GM08714 (cell line): ENCODE results near the gene CNTD1.
A peak's percentile ranks its signal among the peaks of the same experiment; 100 is the strongest.

Experiments used
- H3K4me3 ChIP-seq: fragments of 200-500 bp; sonication (Bioruptor generic); 2 replicates; pipeline ENCODE4 v1.5.1; 2014; ENCODE audit warnings: mild to moderate bottlenecking, low read length, inconsistent platforms
- ZNF274 ChIP-seq: IDR thresholded peaks from 2 replicates; pipeline ENCODE4 v1.6.1; 2012; ENCODE audit warnings: mild to moderate bottlenecking, low read depth, low read length

The CNTD1 gene

GRCh38 chr17:42772945-42773289 is 25.7 kb upstream of the CNTD1 start:
- peak overlapping the region; percentile 72 for H3K4me3 ChIP-seq
- TF ChIP-seq ZNF274, result no peak

- peak within 1 kb of the TSS; percentile 72 for H3K4me3 ChIP-seq
- TF ChIP-seq ZNF274, result no peak
Observed at GRCh38 chr17:42773290-42774035, 25.2 kb upstream of the CNTD1 start, which contains the start of gene VPS25. Gene VPS25 (plus strand): TSS chr17:42773449. CDS start chr17:42773476, 27 bp downstream.

GRCh38 chr17:42774066-42774745 is 24.5 kb upstream of the CNTD1 start:
- peak overlapping the region; percentile 72 for H3K4me3 ChIP-seq
- TF ChIP-seq ZNF274, result no peak

GRCh38 chr17:42775534-42776098 is 23.0 kb upstream of the CNTD1 start:
- H3K4me3 ChIP-seq, result no peak overlapping the region
- no peak for TF ChIP-seq ZNF274

- TF ChIP-seq ZNF274, result no peak
- H3K4me3 ChIP-seq, result no peak overlapping the region
Observed at GRCh38 chr17:42778570-42778969, 20.1 kb upstream of the CNTD1 start.

GRCh38 chr17:42779304-42779935 is 19.2 kb upstream of the CNTD1 start:
- TF ChIP-seq ZNF274, result no peak
- no peak overlapping the region for H3K4me3 ChIP-seq

GRCh38 chr17:42779936-42780850 is 18.5 kb upstream of the CNTD1 start, which contains the start of gene WNK4:
Gene WNK4 (plus strand): TSS chr17:42780610. CDS start chr17:42780699, 89 bp downstream.
- no peak within 1 kb of the TSS for H3K4me3 ChIP-seq
- TF ChIP-seq ZNF274, result no peak

- no peak overlapping the region for H3K4me3 ChIP-seq
- no peak for TF ChIP-seq ZNF274
Observed at GRCh38 chr17:42780851-42781638, 17.6 kb upstream of the CNTD1 start.

- H3K4me3 ChIP-seq, result no peak overlapping the region
- no peak for TF ChIP-seq ZNF274
Observed at GRCh38 chr17:42781639-42782165, 17.0 kb upstream of the CNTD1 start.

- H3K4me3 ChIP-seq, result no peak overlapping the region
- TF ChIP-seq ZNF274, result no peak
Observed at GRCh38 chr17:42782166-42783061, 16.2 kb upstream of the CNTD1 start.

GRCh38 chr17:42783062-42783790 is 15.4 kb upstream of the CNTD1 start:
- no peak overlapping the region for H3K4me3 ChIP-seq

More at GRCh38 chr17:42783062-42783790, 15.4 kb upstream of the CNTD1 start:
- no peak for TF ChIP-seq ZNF274
